DND-41 (cell line): ENCODE results near the gene SNUPN.

Experiments
- EZH2 ChIP-seq: IDR thresholded peaks from 3 replicates; pipeline ENCODE4 v1.6.1; 2012; ENCODE audit warnings: borderline replicate concordance, low read depth, mild to moderate bottlenecking, moderate library complexity, low read length, inconsistent platforms; ENCODE audit not compliant: severe bottlenecking
- TF ChIP-seq, protein P1 (sequence below): IDR thresholded peaks from 2 replicates; pipeline ENCODE4 v1.5.1; 2012; ENCODE audit warnings: borderline replicate concordance, low read length, moderate library complexity, mild to moderate bottlenecking; ENCODE audit not compliant: poor library complexity, severe bottlenecking; ENCODE audit errors: extremely low read depth

DNA sequence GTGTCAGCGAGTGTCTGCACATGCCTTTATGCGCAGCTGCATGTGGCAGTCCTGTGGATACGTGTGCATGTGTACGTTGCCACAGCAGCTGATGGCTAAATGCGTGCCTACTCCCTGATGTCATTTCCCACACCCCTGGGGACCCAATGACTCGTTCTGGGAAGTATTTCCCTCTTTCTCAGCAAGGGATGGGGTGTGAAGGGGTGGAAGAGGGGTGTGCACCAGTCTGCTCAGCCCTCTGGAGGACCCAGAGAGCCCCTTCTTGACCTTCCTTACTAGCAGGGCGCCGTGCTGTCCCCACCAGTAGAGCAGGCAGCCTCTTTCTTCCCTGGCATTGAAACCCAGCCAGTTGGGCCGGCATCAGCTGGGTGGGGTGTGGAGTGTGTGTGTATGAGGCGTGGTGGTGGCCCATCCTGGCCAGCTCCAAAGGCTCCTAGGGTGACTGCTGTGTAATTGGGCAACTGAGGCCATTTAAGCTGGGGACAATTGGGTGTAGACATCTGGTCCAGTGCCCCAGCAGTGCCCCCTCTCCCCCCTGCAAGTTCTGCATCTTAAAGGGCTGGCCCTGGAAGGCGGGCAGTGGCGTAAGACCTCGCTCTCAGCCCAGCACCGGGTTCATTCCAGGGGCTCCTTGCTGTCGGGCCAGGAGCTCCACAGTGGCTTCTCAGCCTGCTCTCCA lies 41.4 kb upstream of the SNUPN start:
- no peak for TF ChIP-seq EZH2
- TF ChIP-seq, protein P1, sequence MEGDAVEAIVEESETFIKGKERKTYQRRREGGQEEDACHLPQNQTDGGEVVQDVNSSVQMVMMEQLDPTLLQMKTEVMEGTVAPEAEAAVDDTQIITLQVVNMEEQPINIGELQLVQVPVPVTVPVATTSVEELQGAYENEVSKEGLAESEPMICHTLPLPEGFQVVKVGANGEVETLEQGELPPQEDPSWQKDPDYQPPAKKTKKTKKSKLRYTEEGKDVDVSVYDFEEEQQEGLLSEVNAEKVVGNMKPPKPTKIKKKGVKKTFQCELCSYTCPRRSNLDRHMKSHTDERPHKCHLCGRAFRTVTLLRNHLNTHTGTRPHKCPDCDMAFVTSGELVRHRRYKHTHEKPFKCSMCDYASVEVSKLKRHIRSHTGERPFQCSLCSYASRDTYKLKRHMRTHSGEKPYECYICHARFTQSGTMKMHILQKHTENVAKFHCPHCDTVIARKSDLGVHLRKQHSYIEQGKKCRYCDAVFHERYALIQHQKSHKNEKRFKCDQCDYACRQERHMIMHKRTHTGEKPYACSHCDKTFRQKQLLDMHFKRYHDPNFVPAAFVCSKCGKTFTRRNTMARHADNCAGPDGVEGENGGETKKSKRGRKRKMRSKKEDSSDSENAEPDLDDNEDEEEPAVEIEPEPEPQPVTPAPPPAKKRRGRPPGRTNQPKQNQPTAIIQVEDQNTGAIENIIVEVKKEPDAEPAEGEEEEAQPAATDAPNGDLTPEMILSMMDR = no peak
